Measurements from ENCODE around the gene SLC25A34.

Gene SLC25A34

DNA sequence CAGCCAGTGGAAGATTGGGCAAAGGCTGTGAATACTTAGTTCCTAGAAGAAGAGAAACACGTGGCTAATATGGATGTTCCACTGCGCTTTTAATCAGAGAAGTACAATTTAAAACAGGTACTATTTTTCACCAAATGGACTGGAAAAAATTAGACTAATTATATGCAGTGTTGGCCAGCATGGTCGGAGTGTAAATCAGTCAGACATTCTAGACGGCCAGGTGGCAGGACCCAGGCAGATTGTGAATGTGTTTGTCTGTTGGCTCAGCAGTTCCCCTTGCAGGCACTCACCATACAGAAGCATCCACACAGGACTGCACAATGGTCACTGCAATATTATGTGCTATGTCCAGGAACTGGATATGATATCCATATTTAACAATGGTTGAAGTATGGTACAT, 23.9 kb upstream of the SLC25A34 start:
- no peak for DNase-seq (ENCODE audit: extremely low read depth in 1 of 2, low read depth in 1 of 2)

- DNase-seq (ENCODE audit: extremely low read depth in 1 of 2, low read depth in 1 of 2) = no peak
Measured at GRCh38 chr1:15714406-15715136, 21.5 kb upstream of the SLC25A34 start.

GRCh38 chr1:15717418-15718125, 18.5 kb upstream of the SLC25A34 start:
- no peak for DNase-seq (ENCODE audit: extremely low read depth in 1 of 2, low read depth in 1 of 2)

DNA sequence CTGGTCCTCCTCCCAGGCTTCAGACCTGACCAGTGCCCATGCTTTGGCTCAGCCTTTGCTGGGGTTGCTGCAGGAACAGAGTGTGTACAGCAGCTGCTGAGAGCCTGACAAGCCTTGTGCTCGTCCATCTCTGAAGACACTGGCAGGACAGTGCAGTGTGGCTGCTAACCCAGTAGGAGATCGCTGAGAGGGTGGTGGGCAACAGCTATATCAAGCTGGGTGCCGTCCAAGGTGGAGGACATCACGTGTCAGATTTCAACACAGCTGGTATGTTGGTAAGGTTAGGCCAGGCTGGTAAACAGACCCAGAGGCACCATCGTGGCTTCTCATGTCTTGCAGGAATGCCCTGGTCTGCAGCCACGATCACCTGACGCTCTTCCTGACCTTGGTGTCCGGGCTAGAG, 17.9 kb upstream of the SLC25A34 start:
- no peak for DNase-seq (ENCODE audit: extremely low read depth in 1 of 2, low read depth in 1 of 2)

- no peak for DNase-seq (ENCODE audit: extremely low read depth in 1 of 2, low read depth in 1 of 2)
Measured at GRCh38 chr1:15719381-15720120, 16.5 kb upstream of the SLC25A34 start.

DNA sequence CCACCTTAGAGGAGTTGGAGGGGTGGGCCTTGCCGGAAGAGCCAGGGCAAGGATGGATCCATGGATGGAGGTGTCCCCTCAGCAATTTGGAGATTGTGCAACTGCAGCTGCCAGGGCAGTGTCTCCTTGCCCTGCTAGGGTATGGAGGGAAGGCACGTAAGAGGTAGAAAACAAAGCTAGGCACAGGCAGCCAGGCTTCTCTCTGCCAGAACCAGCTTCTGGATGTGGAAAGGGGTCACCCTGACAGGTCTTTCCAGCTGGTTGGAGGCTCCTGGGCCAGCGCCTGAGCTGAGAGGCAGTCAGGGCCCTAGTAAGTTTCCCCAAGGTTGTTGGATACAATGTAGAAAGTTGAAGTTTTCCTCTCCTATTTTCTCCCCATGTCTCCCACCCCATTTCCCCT, 15.2 kb upstream of the SLC25A34 start:
- DNase-seq (ENCODE audit: extremely low read depth in 1 of 2, low read depth in 1 of 2) = no peak

DNA sequence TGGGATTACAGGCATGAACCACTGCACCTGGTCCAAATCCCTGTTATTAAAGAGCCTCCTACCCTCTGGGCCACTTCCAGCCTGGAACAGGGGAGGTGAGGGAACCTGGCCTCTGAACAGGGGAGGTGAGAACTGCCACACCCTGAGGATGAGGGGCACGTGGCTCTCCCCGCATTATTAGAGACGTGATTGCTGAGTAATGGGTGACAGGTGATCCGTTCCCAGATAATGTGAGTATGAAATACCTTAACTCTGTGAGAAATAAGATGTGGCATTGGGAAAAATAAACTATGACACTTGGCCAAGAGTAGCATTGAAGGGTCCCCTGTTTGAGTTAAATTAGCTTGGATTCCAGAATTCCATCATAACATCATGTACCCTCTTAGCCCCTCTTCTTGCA, 13.6 kb upstream of the SLC25A34 start:
- DNase-seq (ENCODE audit: extremely low read depth in 1 of 2, low read depth in 1 of 2) = no peak

GRCh38 chr1:15722836-15723532, 13.1 kb upstream of the SLC25A34 start:
- no peak for DNase-seq (ENCODE audit: extremely low read depth in 1 of 2, low read depth in 1 of 2)

GRCh38 chr1:15723631-15724246, 12.3 kb upstream of the SLC25A34 start:
- DNase-seq (ENCODE audit: extremely low read depth in 1 of 2, low read depth in 1 of 2) = no peak

DNA sequence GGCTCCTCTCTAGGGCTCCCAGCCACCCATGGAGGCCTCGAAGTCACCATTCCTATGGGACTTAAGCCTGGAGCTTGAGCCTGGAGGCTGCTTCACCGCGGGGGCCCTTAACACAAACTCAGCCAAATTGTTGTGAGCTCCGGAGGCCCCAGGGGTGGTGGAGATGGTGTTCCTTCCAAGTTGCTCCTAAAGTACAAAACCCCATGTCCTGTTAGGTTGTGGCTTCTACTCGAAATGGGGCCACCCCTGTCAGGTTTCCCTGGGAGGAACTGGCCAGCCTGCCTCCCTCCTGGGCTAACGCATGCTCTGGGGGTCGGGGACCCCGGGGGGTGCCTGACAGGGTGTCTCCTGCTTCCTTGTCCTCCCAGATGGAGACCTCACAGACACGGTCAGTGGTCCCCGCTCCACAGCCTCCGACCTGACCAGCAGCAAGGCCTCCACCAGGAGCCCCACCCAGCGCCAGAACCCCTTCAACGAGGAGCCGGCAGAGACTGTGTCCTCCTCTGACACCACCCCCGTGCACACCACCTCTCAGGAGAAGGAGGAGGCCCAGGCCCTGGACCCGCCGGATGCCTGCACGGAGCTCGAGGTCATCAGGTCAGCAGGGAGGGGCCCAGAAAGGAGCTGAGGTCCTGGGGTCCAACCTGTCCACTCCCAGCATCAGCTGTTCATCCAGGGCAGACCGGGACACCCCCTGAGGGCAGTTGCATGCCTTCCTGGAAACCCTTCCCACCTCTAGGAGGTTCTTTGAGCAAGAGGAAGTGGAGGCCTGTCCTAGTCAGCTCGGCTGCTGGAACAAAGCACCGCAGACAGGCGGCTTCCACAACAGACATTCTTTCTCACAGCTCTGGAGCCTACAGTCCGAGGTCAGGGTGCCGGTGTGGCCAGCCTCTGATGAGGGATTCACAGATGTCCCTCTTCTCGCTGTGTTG, 10.8 kb upstream of the SLC25A34 start:
- DNase-seq (ENCODE audit: extremely low read depth in 1 of 2, low read depth in 1 of 2) = no peak

DNA sequence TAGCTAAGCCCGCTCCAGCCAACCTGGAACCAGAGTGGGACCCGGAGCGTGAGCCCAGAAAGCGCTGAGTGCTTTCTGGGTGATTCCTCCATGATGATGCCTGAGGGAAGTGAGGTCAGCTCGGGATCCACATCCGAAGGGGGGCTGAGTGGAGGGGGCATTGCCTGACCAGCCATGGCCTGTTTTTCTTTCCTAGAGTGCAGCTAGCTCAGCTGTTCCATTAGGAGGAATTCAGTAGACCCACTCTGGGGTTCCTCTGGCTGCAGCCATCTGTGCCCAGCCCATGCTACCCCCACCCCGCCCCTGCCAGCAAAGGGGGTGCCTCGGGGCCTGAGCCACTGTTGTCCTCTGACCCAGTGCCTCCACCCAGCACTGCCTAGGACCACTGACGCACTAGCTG, 9.6 kb upstream of the SLC25A34 start:
- no peak for DNase-seq (ENCODE audit: extremely low read depth in 1 of 2, low read depth in 1 of 2)

DNA sequence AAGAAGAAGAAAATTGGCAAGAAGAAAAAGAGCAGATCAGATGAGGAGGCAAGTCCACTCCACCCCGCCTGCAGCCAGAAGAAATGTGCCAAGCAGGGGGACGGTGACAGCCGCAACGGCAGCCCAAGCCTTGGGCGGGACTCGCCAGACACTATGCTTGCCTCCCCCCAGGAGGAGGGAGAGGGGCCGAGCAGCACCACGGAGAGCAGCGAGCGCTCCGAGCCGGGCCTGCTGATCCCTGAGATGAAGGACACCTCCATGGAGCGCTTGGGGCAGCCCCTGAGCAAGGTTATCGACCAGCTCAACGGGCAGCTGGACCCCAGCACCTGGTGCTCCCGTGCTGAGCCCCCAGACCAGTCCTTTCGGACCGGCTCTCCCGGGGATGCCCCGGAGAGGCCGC, 9.0 kb upstream of the SLC25A34 start:
- DNase-seq (ENCODE audit: extremely low read depth in 1 of 2, low read depth in 1 of 2) = no peak

GRCh38 chr1:15727424-15727823, 8.6 kb upstream of the SLC25A34 start:
- DNase-seq (ENCODE audit: extremely low read depth in 1 of 2, low read depth in 1 of 2) = no peak

DNA sequence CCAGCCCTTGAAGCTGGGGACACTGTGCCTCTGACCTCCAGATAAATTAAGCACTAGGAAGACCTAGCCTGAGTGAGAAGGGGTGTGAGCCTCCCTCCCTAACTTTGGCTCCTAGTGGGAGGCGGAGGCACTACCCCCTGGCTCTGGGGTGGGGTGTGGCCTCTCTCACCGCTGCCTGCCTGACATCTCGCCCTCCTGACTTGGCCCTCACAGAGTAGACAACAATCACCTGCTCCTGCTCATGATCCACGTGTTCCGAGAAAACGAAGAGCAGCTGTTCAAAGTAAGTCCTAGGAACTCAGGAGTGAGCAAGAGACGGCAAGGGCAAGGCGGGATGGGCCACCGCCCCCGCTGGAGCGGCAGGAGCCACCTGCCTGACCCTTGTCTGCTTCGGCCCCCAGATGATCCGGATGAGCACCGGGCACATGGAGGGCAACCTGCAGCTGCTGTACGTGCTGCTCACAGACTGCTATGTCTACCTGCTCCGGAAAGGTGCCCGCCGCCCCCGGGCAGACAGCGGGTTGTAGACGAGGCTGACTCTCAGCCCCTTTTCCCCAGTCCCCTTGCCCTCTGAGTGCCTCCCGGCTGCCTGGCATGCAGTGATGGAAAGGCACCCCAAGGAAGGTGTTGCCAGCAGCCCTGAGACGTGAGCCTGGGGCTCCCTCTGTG, 8.1 kb upstream of the SLC25A34 start:
- no peak for DNase-seq (ENCODE audit: extremely low read depth in 1 of 2, low read depth in 1 of 2)

DNA sequence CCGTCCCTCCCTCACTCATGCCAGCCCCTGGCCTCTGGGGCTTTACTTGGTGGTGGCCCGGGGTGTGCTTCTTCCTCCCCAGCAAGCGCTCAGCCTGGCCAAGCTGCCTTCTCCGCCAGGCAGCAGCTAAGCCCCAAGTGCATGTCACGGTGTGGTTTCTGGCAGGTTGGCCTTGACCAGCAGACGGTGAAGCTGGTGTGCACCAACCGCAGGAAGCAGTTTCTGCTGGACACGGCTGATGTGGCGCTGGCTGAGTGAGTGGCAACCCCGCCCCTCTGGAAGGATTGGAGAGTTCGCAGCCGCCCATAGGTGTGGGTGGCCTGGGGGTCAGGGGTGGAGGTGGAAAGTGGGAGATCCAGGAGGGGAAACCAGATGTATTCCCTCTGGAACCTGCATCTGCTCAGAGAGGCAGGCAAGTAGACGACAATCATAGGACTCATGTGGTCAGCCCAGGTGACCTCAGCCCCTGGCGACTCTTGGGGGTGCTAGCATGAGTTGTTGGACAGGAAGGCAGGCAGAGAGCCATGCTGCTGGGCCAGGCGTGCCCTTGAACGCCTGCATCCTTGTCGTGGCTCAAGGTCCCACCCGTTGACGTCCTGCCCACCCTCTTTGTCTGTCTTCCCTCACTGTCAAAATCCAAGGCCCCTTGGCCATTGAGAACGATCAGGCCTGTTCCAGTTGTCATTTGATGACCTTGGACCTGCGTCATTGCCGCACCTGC, 7.0 kb upstream of the SLC25A34 start:
- DNase-seq (ENCODE audit: extremely low read depth in 1 of 2, low read depth in 1 of 2) = no peak

GRCh38 chr1:15730423-15730822, 5.6 kb upstream of the SLC25A34 start:
- DNase-seq (ENCODE audit: extremely low read depth in 1 of 2, low read depth in 1 of 2) = no peak

DNA sequence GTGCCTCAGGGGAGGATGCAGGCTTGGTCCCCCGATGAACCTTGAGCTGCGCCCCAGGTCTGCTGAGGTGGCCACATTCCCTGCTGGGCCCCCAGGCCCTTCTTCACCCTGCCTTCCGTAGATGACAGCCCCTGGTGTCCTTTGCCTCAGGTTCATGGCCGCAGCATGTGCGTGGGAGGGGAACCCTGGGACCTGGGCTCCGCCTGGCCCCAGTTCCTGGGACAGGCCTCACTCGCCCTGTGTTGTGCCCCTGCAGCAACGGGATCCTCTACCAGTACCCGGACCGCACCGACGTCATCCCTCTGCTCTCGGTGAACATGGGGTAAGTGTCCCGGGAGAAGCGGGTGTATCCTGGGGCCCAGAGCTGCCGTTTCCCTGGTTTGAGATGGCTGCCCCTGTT, 5.1 kb upstream of the SLC25A34 start:
- no peak for DNase-seq (ENCODE audit: extremely low read depth in 1 of 2, low read depth in 1 of 2)

All from stimulated activated CD8-positive, alpha-beta memory T cell treated with anti-CD3 and anti-CD28 coated beads, Interleukin-7, amount 100 ng/mL, for 48 hours (primary cell).